SH-SY5Y (cell line): ENCODE data around the gene PKN1.

Source experiments
- GATA2 ChIP-seq: IDR thresholded peaks from 2 replicates; pipeline ENCODE4 v1.6.1; 2011; ENCODE audit warnings: mild to moderate bottlenecking, low read depth, low read length
- GATA3 ChIP-seq: IDR thresholded peaks from 2 replicates; pipeline ENCODE4 v1.6.1; 2011; ENCODE audit warnings: low read depth, mild to moderate bottlenecking, low read length, moderate library complexity

GRCh38 chr19:14410091-14411051, 22.7 kb upstream of the PKN1 start:
- TF ChIP-seq GATA2 (no peak), GATA3 (no peak)
